Fibroblast of pulmonary artery (primary cell): ENCODE results near the gene AKAP8L.

ENCODE experiments used
- DNase-seq: peaks from one replicate; pipeline ENCODE4 v3.0.0-alpha.2; 2010; ENCODE audit warnings: low read depth
- H3K4me3 ChIP-seq: replicated peaks from 2 replicates; pipeline ENCODE4 v1.5.1; 2011; ENCODE audit warnings: low read depth, mild to moderate bottlenecking, control low read depth, low read length, moderate library complexity
- CTCF ChIP-seq: IDR thresholded peaks from 2 replicates; pipeline ENCODE4 v1.5.1; 2011; ENCODE audit warnings: mild to moderate bottlenecking, control low read depth, low read length, inconsistent platforms; ENCODE audit errors: missing control alignments

The AKAP8L gene

GRCh38 chr19:15427350-15427700 lies 8.5 kb upstream of the AKAP8L start:
- no peak for DNase-seq
- no peak for TF ChIP-seq CTCF
- no peak overlapping the region for H3K4me3 ChIP-seq

- no peak overlapping the region for H3K4me3 ChIP-seq
- DNase-seq, result no peak
- no peak for TF ChIP-seq CTCF
Measured at GRCh38 chr19:15426485-15427349, 7.9 kb upstream of the AKAP8L start.

- no peak overlapping the region for H3K4me3 ChIP-seq
- no peak for TF ChIP-seq CTCF
- no peak for DNase-seq
Measured at GRCh38 chr19:15425321-15425950, 6.6 kb upstream of the AKAP8L start.

GRCh38 chr19:15424692-15425272 lies 6.0 kb upstream of the AKAP8L start:
- DNase-seq, result no peak
- TF ChIP-seq CTCF, result no peak
- H3K4me3 ChIP-seq, result no peak overlapping the region

GRCh38 chr19:15424121-15424520 lies 5.3 kb upstream of the AKAP8L start:
- no peak for TF ChIP-seq CTCF
- no peak for DNase-seq
- no peak overlapping the region for H3K4me3 ChIP-seq

- no peak for DNase-seq
- TF ChIP-seq CTCF, result no peak
- no peak overlapping the region for H3K4me3 ChIP-seq
Measured at GRCh38 chr19:15423130-15423529, 4.3 kb upstream of the AKAP8L start.
